ENCODE data around the gene ANO3.

Gene ANO3

GRCh38 chr11:26621132-26621531 is 289.2 kb downstream of the ANO3 start:
- DNase-seq: peak in 1 of 2 donors; percentile 44
- no peak overlapping the region for H3K4me2 ChIP-seq (ENCODE audit: low read length)

GRCh38 chr11:26622181-26622580 is 290.3 kb downstream of the ANO3 start:
- Histone ChIP-seq H3K4me3 (ENCODE audit: low read depth, low read length) (no peak overlapping the region), H3K27ac (ENCODE audit: low read depth, low read length) (no peak overlapping the region), H2BK120ac (ENCODE audit: insufficient read depth, low read length, poor library complexity) (no peak overlapping the region), H3K4me2 (ENCODE audit: low read length) (no peak overlapping the region), H2BK12ac (ENCODE audit: low read length) (no peak overlapping the region), H2AK5ac (ENCODE audit: low read length) (no peak overlapping the region), H3K9ac (ENCODE audit: low read length) (no peak overlapping the region), H3K79me1 (ENCODE audit: low read length) (no peaks in the 10 kb centered on the region), H3K36me3 (ENCODE audit: control insufficient read depth in 1 of 2, insufficient read depth in 2 of 2, low read length in 2 of 2) (no peaks in the 10 kb centered on the region), H2AFZ (ENCODE audit: insufficient read depth, low read length, poor library complexity) (no peak overlapping the region), H3K4ac (ENCODE audit: low read depth, low read length) (no peak overlapping the region), H4K8ac (ENCODE audit: low read depth, low read length) (no peak overlapping the region), H3K27me3 (ENCODE audit: insufficient read depth, low read length) (no peaks in the 10 kb centered on the region), H3K23ac (ENCODE audit: low read length) (no peak overlapping the region), H3K79me2 (ENCODE audit: control insufficient read depth, insufficient read depth, low read length, poor library complexity) (no peaks in the 10 kb centered on the region), H2BK5ac (ENCODE audit: low read depth, low read length, poor library complexity) (no peak overlapping the region), H3K4me1 (ENCODE audit: control insufficient read depth in 1 of 2, insufficient read depth in 2 of 2, low read length in 2 of 2) (no peaks in the 10 kb centered on the region), H4K91ac (ENCODE audit: low read depth, low read length) (no peak overlapping the region), H4K12ac (ENCODE audit: low read depth, low read length) (no peak overlapping the region), H3K9me3 (ENCODE audit: insufficient read depth, low read depth, low read length) (no peaks in the 10 kb centered on the region), H3K14ac (ENCODE audit: low read length) (no peak overlapping the region), H3K18ac (ENCODE audit: low read length) (no peak overlapping the region)
- DNase-seq: no peak
- no CpG with 5 or more reads among the region's 2 CpGs for WGBS (ENCODE audit: extremely low coverage, insufficient coverage, insufficient read length)

More at GRCh38 chr11:26621132-26621531, 289.2 kb downstream of the ANO3 start:
- H3K27me3 ChIP-seq (ENCODE audit: insufficient read depth, low read length): no peaks in the 10 kb centered on the region
- H3K79me1 ChIP-seq (ENCODE audit: low read length): no peaks in the 10 kb centered on the region
- no peak overlapping the region for H3K14ac ChIP-seq (ENCODE audit: low read length)
- no peak overlapping the region for H3K23ac ChIP-seq (ENCODE audit: low read length)
- no peaks in the 10 kb centered on the region for H3K9me3 ChIP-seq (ENCODE audit: insufficient read depth, low read depth, low read length)
- no peak overlapping the region for H3K27ac ChIP-seq (ENCODE audit: low read depth, low read length)
- no peak overlapping the region for H2AFZ ChIP-seq (ENCODE audit: insufficient read depth, low read length, poor library complexity)
- H3K9ac ChIP-seq (ENCODE audit: low read length): no peak overlapping the region
- no peaks in the 10 kb centered on the region for H3K36me3 ChIP-seq (ENCODE audit: control insufficient read depth in 1 of 2, insufficient read depth in 2 of 2, low read length in 2 of 2)
- H4K8ac ChIP-seq (ENCODE audit: low read depth, low read length): no peak overlapping the region
- no peaks in the 10 kb centered on the region for H3K79me2 ChIP-seq (ENCODE audit: control insufficient read depth, insufficient read depth, low read length, poor library complexity)
- no peak overlapping the region for H3K4ac ChIP-seq (ENCODE audit: low read depth, low read length)
- no peak overlapping the region for H2BK5ac ChIP-seq (ENCODE audit: low read depth, low read length, poor library complexity)
- no peak overlapping the region for H3K18ac ChIP-seq (ENCODE audit: low read length)
- H2BK120ac ChIP-seq (ENCODE audit: insufficient read depth, low read length, poor library complexity): no peak overlapping the region
- H2BK12ac ChIP-seq (ENCODE audit: low read length): no peak overlapping the region
- no peak overlapping the region for H4K91ac ChIP-seq (ENCODE audit: low read depth, low read length)
- no peak overlapping the region for H3K4me3 ChIP-seq (ENCODE audit: low read depth, low read length)
- no peaks in the 10 kb centered on the region for H3K4me1 ChIP-seq (ENCODE audit: control insufficient read depth in 1 of 2, insufficient read depth in 2 of 2, low read length in 2 of 2)
- no peak overlapping the region for H2AK5ac ChIP-seq (ENCODE audit: low read length)
- no peak overlapping the region for H4K12ac ChIP-seq (ENCODE audit: low read depth, low read length)

GRCh38 chr11:26623076-26623659 is 291.2 kb downstream of the ANO3 start:
- Histone ChIP-seq H2AK5ac (ENCODE audit: low read length) (no peak overlapping the region), H4K8ac (ENCODE audit: low read depth, low read length) (no peak overlapping the region), H3K14ac (ENCODE audit: low read length) (no peak overlapping the region), H3K79me2 (ENCODE audit: control insufficient read depth, insufficient read depth, low read length, poor library complexity) (no peaks in the 10 kb centered on the region), H4K12ac (ENCODE audit: low read depth, low read length) (no peak overlapping the region), H3K18ac (ENCODE audit: low read length) (no peak overlapping the region), H3K4me1 (ENCODE audit: control insufficient read depth in 1 of 2, insufficient read depth in 2 of 2, low read length in 2 of 2) (no peaks in the 10 kb centered on the region), H3K27me3 (ENCODE audit: insufficient read depth, low read length) (no peaks in the 10 kb centered on the region), H3K23ac (ENCODE audit: low read length) (no peak overlapping the region), H3K4me2 (ENCODE audit: low read length) (no peak overlapping the region), H2AFZ (ENCODE audit: insufficient read depth, low read length, poor library complexity) (no peak overlapping the region), H4K91ac (ENCODE audit: low read depth, low read length) (no peak overlapping the region), H2BK5ac (ENCODE audit: low read depth, low read length, poor library complexity) (no peak overlapping the region), H3K4me3 (ENCODE audit: low read depth, low read length) (no peak overlapping the region), H3K27ac (ENCODE audit: low read depth, low read length) (no peak overlapping the region), H3K4ac (ENCODE audit: low read depth, low read length) (no peak overlapping the region), H2BK120ac (ENCODE audit: insufficient read depth, low read length, poor library complexity) (no peak overlapping the region), H3K36me3 (ENCODE audit: control insufficient read depth in 1 of 2, insufficient read depth in 2 of 2, low read length in 2 of 2) (no peaks in the 10 kb centered on the region), H2BK12ac (ENCODE audit: low read length) (no peak overlapping the region), H3K9me3 (ENCODE audit: insufficient read depth, low read depth, low read length) (no peaks in the 10 kb centered on the region), H3K9ac (ENCODE audit: low read length) (no peak overlapping the region), H3K79me1 (ENCODE audit: low read length) (no peaks in the 10 kb centered on the region)
- WGBS (ENCODE audit: extremely low coverage, insufficient coverage, insufficient read length): no CpG with 5 or more reads among the region's 2 CpGs
- peak in 1 of 2 donors; percentile 4 for DNase-seq

GRCh38 chr11:26626346-26626745 is 294.4 kb downstream of the ANO3 start:
- Histone ChIP-seq H3K4me3 (ENCODE audit: low read depth, low read length) (no peak overlapping the region), H3K18ac (ENCODE audit: low read length) (no peak overlapping the region), H2BK5ac (ENCODE audit: low read depth, low read length, poor library complexity) (no peak overlapping the region), H2BK120ac (ENCODE audit: insufficient read depth, low read length, poor library complexity) (no peak overlapping the region), H3K4ac (ENCODE audit: low read depth, low read length) (no peak overlapping the region), H3K79me2 (ENCODE audit: control insufficient read depth, insufficient read depth, low read length, poor library complexity) (no peaks in the 10 kb centered on the region), H3K14ac (ENCODE audit: low read length) (no peak overlapping the region), H3K9ac (ENCODE audit: low read length) (no peak overlapping the region), H2BK12ac (ENCODE audit: low read length) (no peak overlapping the region), H3K27me3 (ENCODE audit: insufficient read depth, low read length) (no peaks in the 10 kb centered on the region), H3K79me1 (ENCODE audit: low read length) (no peaks in the 10 kb centered on the region), H3K36me3 (ENCODE audit: control insufficient read depth in 1 of 2, insufficient read depth in 2 of 2, low read length in 2 of 2) (no peaks in the 10 kb centered on the region), H3K4me1 (ENCODE audit: control insufficient read depth in 1 of 2, insufficient read depth in 2 of 2, low read length in 2 of 2) (no peaks in the 10 kb centered on the region), H3K4me2 (ENCODE audit: low read length) (no peak overlapping the region), H4K12ac (ENCODE audit: low read depth, low read length) (no peak overlapping the region), H2AK5ac (ENCODE audit: low read length) (no peak overlapping the region), H4K8ac (ENCODE audit: low read depth, low read length) (no peak overlapping the region), H4K91ac (ENCODE audit: low read depth, low read length) (no peak overlapping the region), H2AFZ (ENCODE audit: insufficient read depth, low read length, poor library complexity) (no peak overlapping the region), H3K23ac (ENCODE audit: low read length) (no peak overlapping the region), H3K27ac (ENCODE audit: low read depth, low read length) (no peak overlapping the region), H3K9me3 (ENCODE audit: insufficient read depth, low read depth, low read length) (no peaks in the 10 kb centered on the region)
- WGBS (ENCODE audit: extremely low coverage, insufficient coverage, insufficient read length): no CpG with 5 or more reads among the region's 1 CpG
- no peak for DNase-seq

All from trophoblast cell (in vitro differentiated cells and primary cell).